NCI-H774 (cell line): ENCODE measurements around the gene SUSD6.
"Not testable (repeated sequence)": the region's sequence is repeated elsewhere in the genome, so short reads cannot be mapped to it uniquely, and the experiment has no call there.

Experiments
- DNase-seq: peaks from one replicate; lab custom pipeline; 2025; lab: John Stamatoyannopoulos, UW

Gene SUSD6

DNA sequence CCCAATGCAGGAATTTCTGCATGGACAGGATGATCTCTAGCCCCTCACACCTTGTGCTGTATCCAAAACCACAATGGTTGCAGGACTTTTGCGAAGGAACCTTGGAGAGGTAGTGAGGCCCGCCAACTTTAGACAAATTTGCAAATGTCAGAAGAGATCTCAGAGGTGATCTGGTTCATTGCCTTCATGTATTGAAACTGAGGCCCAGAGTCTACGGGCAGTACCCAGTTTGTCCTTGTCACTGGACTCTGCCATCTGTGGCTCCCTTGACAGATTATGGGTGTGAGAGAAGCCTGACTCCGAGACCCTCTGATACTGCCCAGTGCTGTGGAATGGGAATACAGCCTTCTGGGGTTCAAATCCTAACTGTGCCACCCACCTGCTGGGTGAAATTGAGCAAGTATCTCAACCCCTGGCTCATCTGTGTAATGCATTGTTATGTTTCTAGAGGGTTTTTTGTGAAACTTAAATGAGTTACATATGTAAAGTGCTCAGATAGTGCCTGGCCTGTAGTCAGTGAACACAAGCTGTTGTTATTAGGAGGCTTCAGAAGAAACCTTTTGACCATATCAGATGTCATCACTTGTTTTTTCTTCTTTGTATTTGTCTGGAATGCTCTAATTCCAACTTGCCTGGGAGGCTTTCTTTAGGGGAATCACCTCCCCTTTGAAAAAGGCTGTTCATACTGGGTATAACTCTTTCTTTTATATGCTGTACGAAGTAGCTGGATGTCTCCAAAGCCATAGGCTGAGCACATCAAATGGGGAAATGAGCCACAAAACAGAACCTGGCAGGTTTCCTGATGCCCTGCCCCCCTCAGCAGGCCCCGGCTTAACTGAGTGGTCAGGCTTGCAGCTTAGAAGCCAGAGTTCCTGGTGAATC lies 84.2 kb downstream of the SUSD6 start:
- no peak for DNase-seq

- DNase-seq = peak; percentile 69
Observed at GRCh38 chr14:69696204-69696527, 84.8 kb downstream of the SUSD6 start.

DNA sequence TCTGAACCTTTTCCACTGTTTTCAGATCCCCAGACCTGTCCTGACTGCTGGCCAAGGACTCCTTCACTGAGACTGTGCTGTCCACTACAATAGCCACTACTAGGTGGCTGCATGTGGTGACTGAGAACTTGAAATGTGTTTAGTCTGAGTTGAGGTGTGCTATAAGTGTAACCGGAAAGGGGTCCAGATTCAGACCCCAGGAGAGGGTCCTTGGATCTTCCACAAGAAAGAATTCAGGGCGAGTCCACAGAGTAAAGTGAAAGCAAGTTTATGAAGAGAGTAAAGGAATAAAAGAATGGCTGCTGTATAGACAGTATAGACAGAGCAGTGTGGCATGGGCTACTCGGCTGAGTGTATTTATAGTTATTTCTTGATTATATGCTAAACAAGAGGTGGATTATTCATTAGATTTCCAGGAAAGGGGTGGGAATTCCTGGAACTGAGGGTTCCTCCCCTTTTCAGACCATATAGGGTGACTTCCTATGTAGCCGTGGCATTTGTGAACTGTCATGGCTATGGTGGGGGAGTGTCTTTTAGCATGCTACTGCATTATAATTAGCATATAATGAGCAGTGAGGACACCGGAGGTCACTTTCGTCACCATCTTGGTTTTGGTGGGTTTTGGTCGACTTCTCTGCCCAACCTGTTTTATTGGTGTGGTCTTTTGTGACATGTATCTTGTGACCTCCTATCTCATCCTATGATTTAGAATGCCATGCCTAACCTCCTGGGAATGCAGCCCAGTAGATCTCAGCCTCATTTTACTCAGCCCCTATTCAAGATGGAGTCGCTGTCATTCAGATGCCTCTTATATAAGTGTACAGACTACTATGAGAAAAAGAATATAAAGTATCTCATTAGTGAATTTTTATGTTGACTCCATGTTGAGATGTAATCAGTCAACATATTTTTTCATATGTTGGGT lies 85.5 kb downstream of the SUSD6 start:
- peak; percentile 42 for DNase-seq

- no peak for DNase-seq
Observed at GRCh38 chr14:69698572-69698971, 87.2 kb downstream of the SUSD6 start.

DNA sequence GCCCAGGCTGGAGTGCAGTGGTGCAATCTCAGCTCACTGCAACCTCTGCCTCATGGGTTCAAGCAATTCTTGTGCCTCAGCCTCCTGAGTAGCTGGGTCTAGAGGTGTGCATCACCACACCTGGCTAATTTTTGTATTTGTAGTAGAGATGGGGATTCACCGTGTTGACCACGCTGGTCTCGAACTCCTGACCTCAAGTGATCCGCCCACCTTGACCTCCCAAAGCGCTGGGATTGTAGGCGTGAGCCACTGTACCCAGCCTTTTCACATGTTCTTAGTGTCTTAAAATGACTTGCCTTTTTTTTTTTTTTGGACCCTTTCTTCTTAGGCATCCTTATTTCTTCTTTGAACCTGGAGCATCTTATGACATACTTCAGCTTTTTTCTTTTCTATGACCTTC lies 87.8 kb downstream of the SUSD6 start:
- not testable (repeated sequence) for DNase-seq

- DNase-seq = peak; percentile 75
Observed at GRCh38 chr14:69699748-69700303, 88.4 kb downstream of the SUSD6 start.

DNA sequence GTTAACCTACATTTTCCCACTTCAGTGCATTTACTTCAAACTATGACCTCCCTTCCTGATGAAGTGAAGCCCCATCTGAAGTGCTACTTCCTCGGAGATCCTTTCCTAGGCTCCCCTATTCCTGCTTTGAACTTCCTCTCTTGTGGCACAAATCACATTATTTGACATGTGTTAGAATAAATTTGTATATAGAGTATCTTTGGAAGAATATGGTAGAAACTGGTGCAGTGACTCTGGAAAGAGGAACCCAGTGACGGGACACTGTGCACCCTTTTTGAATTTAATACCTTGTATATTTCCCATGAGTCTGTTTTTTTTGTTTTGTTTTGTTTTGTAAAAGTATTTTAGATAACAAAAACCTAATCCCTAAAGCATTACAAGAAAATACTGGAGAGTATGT lies 89.2 kb downstream of the SUSD6 start:
- no peak for DNase-seq

DNA sequence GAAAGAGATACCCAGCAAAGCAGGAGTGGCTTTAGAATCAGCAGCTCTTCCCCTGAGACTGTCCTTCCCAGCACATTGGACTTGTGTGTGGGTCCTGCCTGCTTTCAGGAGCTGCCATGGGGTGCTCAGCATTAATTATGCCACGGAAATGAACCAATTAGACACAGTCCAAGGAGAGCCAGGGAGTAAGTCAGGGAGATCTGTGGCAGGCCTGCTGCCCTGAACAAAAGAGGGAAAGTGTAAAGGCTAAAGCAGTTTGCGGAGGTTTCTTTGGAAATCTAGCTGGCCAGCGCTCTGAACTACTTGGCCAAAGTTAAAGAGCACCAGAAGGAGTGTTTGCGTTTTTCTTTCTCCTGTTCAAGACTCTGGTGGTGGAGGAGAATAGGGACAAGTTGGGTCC lies 89.9 kb downstream of the SUSD6 start:
- no peak for DNase-seq

DNA sequence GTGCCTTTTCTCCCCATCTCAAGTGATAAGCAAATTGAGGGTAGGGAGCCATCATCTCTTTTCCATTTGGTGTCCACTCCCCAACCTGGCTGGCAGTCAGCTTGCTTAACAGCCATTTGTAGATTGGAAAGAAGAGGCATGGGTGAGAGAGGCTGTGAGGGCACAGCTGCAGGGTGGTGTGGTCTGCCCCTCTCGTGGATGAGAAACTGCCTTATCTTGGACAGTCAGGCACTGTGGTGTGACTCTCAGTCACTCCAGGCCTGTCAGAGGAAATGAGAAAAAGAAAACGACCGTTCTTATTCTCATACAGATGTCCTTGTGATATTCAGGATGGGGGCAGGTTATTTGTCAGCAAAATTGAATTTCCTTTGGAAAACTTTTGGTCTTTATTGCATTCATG lies 90.5 kb downstream of the SUSD6 start:
- no peak for DNase-seq

GRCh38 chr14:69703047-69704039 lies 91.9 kb downstream of the SUSD6 start:
- DNase-seq = no peak

GRCh38 chr14:69704319-69704718 lies 92.9 kb downstream of the SUSD6 start:
- DNase-seq = no peak

GRCh38 chr14:69705706-69706105 lies 94.3 kb downstream of the SUSD6 start:
- DNase-seq = no peak

- DNase-seq = no peak
Observed at GRCh38 chr14:69708049-69708448, 96.7 kb downstream of the SUSD6 start.

DNA sequence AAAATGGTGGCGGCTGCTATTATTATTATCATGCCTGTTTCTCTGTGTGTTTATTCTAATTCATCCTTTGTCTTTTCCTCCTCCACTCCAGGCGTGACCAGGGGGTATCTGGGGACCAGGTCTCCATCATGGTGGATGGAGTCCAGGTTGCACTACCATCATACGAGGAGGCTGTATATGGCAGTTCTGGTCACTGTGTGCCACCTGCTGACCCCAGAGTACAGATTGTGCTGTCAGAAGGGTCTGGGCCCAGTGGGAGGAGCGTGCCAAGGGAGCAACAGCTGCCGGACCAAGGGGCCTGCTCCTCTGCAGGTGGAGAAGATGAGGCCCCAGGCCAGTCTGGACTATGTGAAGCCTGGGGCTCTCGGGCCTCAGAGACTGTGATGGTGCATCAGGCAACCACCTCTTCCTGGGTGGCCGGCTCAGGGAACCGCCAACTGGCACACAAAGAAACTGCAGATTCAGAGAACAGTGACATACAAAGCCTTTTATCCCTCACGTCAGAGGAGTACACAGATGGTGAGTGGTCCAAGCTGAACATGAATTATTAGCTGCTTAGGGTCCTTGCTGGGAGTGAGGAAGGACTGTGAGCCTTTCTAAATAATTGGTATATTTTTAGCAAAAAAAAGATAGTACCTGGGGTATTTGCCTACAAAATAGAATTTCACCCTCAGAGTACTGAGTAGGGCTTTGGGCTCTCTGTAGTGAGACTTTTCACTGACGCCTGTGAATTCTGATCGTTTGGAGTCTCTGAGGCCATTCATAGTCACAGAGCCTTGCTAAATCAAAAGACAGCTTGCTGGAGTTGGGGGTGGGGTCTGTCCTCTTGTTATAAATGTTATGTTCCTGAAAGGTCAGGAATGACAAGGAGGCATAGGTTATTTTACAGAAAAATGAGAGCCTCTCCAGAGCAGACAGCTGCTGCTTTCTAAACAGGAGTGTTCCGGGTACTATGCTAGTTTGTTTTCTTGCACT lies 97.5 kb downstream of the SUSD6 start:
- peak; percentile 29 for DNase-seq

GRCh38 chr14:69710378-69710777 lies 99.0 kb downstream of the SUSD6 start:
- DNase-seq = no peak

GRCh38 chr14:69711065-69711464 lies 99.7 kb downstream of the SUSD6 start:
- peak; percentile 41 for DNase-seq

GRCh38 chr14:69711477-69711876 lies 100.1 kb downstream of the SUSD6 start:
- no peak for DNase-seq

GRCh38 chr14:69711881-69712560 lies 100.6 kb downstream of the SUSD6 start:
- DNase-seq = no peak

DNA sequence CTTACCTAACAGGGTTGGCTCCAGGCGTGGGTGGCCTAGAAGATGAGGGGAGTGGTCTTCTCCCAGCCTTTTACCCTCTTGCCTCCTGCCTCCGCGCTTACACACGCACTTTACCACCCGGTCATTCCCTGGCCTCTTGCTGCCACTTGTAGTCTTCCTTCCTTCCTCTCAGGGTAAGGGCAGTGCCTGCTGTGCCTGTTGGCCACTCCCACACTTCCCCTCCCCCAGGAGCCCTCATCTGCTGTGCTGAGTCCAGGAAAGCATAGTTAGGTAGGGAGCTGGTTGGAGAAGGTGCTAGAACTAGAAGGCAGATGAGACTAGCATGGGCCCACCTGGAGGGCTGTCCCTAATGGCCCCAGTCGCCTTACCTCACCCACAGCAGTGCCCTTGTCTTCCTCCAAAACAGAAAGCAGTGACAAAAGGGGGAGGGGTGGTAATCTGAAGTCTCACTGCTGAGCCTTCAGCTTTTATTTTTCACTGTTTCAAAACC lies 101.2 kb downstream of the SUSD6 start:
- peak; percentile 31 for DNase-seq
